A673 (cell line): ENCODE measurements around the gene C10orf143. TPM values are rescaled to one million over a fixed set of nuclear protein-coding genes. Genes with fewer than 3 reads are reported as not detected.
A peak's percentile ranks its signal among the peaks of the same experiment; 100 is the strongest.

ENCODE experiments used
- BruUV-seq: library from RNA; stranded (reverse); fragments of 400-500 nt; replicated peaks from 2 replicates; lab custom pipeline; 2021; lab: Mats Ljungman, UMichigan
- CTCF ChIA-PET: fragments of 300-600 bp; sonication (Branson Sonifier 250); formaldehyde crosslinking; loops from one replicate; lab custom pipeline; 2022; ENCODE audit warnings: antibody characterized with exemption; lab: Charles Lee
- POLR2A ChIA-PET: fragments of 300-600 bp; sonication (Branson Sonifier 250); formaldehyde crosslinking; loops from one replicate; lab custom pipeline; 2022; ENCODE audit warnings: antibody characterized with exemption; ENCODE audit not compliant: low non-redundant PET; lab: Charles Lee
- DNase-seq: peaks from one replicate; pipeline ENCODE4 v3.0.0-alpha.2; 2015; ENCODE audit warnings: low spot score
- H3K27ac ChIP-seq: fragments of 200-600 bp; sonication (generic); 2 replicates; pipeline ENCODE4 v1.5.1; 2016; ENCODE audit warnings: mixed run types, low read depth, mild to moderate bottlenecking, mixed read lengths, antibody characterized with exemption, low read length; ENCODE audit not compliant: poor library complexity, severe bottlenecking
- H3K27me3 ChIP-seq: fragments of 200-600 bp; sonication (generic); replicated peaks from 2 replicates; pipeline ENCODE4 v1.6.1; 2017; ENCODE audit warnings: mixed run types, low read depth, mild to moderate bottlenecking, mixed read lengths, antibody characterized with exemption, low read length; ENCODE audit not compliant: insufficient read depth, poor library complexity
- H3K36me3 ChIP-seq: fragments of 200-600 bp; sonication (generic); 2 replicates; pipeline ENCODE4 v1.6.1; 2016; ENCODE audit warnings: mixed run types, mild to moderate bottlenecking, mixed read lengths, antibody characterized with exemption, low read length; ENCODE audit not compliant: insufficient read depth, poor library complexity, severe bottlenecking
- H3K4me1 ChIP-seq: fragments of 200-600 bp; sonication (generic); 2 replicates; pipeline ENCODE4 v1.6.1; 2017; ENCODE audit warnings: mixed run types, mild to moderate bottlenecking, mixed read lengths, antibody characterized with exemption, low read length; ENCODE audit not compliant: insufficient read depth, poor library complexity, severe bottlenecking
- H3K4me3 ChIP-seq: fragments of 200-600 bp; sonication (generic); 2 replicates; pipeline ENCODE4 v1.5.1; 2016; ENCODE audit warnings: low read depth, mixed run types, mild to moderate bottlenecking, mixed read lengths, low read length; ENCODE audit not compliant: poor library complexity, severe bottlenecking
- H3K9me3 ChIP-seq: fragments of 200-600 bp; sonication (generic); 2 replicates; pipeline ENCODE4 v1.6.1; 2016; ENCODE audit warnings: mixed run types, low read depth, mild to moderate bottlenecking, mixed read lengths, antibody characterized with exemption, low read length; ENCODE audit not compliant: poor library complexity, severe bottlenecking
- EZH2 ChIP-seq: fragments of 200-600 bp; sonication (generic); IDR thresholded peaks from 2 replicates; pipeline ENCODE4 v1.6.1; 2017; ENCODE audit warnings: borderline replicate concordance, low read depth, mild to moderate bottlenecking, mixed read lengths, antibody characterized with exemption, low read length; ENCODE audit not compliant: poor library complexity, severe bottlenecking
- intact Hi-C: fragments of 100-400 bp; cut with micrococcal nuclease; formaldehyde crosslinking; loops from one replicate; pipeline ENCODE4 v1.10.0; 2022; ENCODE audit not compliant: unreplicated experiment
- total RNA-seq: library from RNA; stranded (reverse); gene quantifications from 2 replicates; pipeline ENCODE4 v1.2.3, GENCODE V29; 2021
- TF ChIP-seq, protein P1 (sequence below): fragments of 300-800, 200-600 bp; sonication (generic); conservative IDR thresholded peaks from 2 replicates; pipeline ENCODE4 v1.5.1; 2017; ENCODE audit warnings: low read depth, mild to moderate bottlenecking, antibody characterized with exemption, low read length, moderate library complexity, mixed read lengths

The C10orf143 gene
- total RNA-seq, 1 experiment from 2014 or later = 1.8 TPM

DNA sequence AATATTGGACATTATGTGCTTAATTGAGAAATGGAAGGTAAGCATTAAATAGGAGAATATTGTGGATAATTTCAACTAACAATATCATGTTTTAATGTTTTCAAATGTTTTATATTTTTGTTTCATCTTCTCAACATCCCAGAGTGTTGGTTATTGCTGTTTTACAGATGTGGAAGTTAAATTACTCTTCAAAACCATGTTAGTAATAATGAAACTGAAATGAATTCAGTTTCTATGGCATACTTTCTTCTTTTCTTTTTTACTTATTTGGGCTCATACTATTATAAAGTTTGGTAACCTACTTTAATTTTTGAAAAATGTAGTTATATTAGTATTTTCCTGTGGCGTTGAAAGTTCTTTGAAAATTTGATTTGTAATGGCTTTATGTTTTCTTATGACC, 29.8 kb upstream of the C10orf143 start:
- peaks cover 5% of the 10 kb centered on the region for H3K36me3 ChIP-seq

DNA sequence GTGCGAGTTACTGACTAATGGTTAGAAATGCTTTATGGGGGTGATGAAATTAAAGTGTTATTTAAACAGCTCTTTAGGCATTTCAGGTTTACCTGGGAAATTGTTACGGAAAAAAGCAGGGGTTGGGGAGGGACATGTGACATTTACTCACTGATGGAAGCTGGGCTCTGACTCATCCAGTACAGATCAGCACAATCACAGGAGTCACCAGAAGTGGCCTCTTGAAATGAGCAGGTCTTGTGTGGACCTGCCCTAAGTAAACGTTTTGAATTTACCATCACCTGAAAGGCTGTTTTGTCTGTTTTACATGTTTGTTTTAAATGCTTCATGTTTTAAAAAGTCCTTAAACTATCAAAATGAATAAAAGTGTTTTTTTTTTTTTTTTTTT, 27.8 kb upstream of the C10orf143 start:
- Histone ChIP-seq H3K4me1 (peaks cover 20% of the 10 kb centered on the region), H3K36me3 (peaks cover 5% of the 10 kb centered on the region), H3K9me3 (no peaks in the 10 kb centered on the region), H3K27me3 (no peaks in the 10 kb centered on the region), H3K4me3 (no peak overlapping the region), H3K27ac (no peak overlapping the region)
- DNase-seq = no peak
- ChIA-PET CTCF (no interaction called here), POLR2A (no interaction called here)
- BruUV-seq = no TSS peak
- TF ChIP-seq, protein P1, sequence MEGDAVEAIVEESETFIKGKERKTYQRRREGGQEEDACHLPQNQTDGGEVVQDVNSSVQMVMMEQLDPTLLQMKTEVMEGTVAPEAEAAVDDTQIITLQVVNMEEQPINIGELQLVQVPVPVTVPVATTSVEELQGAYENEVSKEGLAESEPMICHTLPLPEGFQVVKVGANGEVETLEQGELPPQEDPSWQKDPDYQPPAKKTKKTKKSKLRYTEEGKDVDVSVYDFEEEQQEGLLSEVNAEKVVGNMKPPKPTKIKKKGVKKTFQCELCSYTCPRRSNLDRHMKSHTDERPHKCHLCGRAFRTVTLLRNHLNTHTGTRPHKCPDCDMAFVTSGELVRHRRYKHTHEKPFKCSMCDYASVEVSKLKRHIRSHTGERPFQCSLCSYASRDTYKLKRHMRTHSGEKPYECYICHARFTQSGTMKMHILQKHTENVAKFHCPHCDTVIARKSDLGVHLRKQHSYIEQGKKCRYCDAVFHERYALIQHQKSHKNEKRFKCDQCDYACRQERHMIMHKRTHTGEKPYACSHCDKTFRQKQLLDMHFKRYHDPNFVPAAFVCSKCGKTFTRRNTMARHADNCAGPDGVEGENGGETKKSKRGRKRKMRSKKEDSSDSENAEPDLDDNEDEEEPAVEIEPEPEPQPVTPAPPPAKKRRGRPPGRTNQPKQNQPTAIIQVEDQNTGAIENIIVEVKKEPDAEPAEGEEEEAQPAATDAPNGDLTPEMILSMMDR = no peak
- TF ChIP-seq EZH2 = no peak
- intact Hi-C loops = no loop called here

More for the DNA sequence above, 29.8 kb upstream of the C10orf143 start:
- CTCF ChIA-PET = no interaction called here
- BruUV-seq = no TSS peak
- no peaks in the 10 kb centered on the region for H3K9me3 ChIP-seq
- H3K27me3 ChIP-seq = no peaks in the 10 kb centered on the region
- POLR2A ChIA-PET = no interaction called here
- peaks cover 20% of the 10 kb centered on the region for H3K4me1 ChIP-seq
- H3K4me3 ChIP-seq = no peak overlapping the region
- intact Hi-C loops = no loop called here
- H3K27ac ChIP-seq = no peak overlapping the region
- DNase-seq = no peak
- no peak for TF ChIP-seq EZH2
- TF ChIP-seq, protein P1 = no peak

DNA sequence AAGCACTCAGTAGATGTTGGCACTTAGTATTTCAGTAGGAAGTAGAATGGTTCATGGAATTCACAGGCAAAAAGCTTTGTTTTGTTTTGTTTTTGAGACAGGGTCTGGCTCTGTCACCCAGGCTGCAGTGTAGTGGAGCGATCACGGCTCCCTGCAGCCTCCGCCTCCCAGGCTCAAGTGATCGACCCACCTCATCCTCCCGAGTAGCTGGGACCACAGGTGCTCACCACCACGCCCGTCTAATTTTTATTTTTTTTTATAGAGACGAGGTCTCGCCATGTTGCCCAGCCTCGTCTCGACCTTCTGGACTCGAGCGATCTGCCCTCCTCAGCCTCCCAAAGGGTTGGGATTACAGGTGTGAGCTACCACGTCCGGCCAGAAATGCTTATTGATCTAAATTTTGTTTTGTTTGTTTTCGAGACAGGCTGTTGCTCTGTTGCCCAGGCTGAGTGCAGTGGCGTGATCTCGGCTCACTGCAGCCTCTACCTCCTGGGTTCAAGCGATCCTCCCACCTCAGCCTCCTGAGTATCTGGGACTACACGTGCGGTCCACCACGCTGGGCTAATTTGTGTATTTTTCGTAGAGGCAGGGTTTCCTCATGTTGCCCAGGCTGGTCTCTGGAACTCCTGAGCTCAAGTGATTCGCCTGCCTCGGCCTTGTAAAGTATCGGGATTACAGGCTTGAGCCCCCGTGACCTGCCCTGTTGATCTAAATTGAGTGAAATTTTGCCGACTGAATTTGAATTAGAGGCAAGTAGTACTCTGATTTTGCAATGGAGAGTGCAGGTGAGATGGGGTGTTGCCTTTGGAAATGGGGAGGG, 27.2 kb upstream of the C10orf143 start:
- H3K4me3 ChIP-seq = peak overlapping the region; percentile 99
- POLR2A ChIA-PET = interaction anchor here (0.6 kb wide), 1 partner anchor 1016 kb away, joined by 3 read pairs; no protein-coding TSS in a partner anchor
- CTCF ChIA-PET = interaction anchor here (0.8 kb wide), 1 partner anchor 28 kb away, joined by 4 read pairs; no protein-coding TSS in a partner anchor
- H3K27ac ChIP-seq = no peak overlapping the region
- H3K9me3 ChIP-seq = no peaks in the 10 kb centered on the region
- intact Hi-C loops = no loop called here
- peaks cover 20% of the 10 kb centered on the region for H3K4me1 ChIP-seq
- no TSS peak for BruUV-seq
- DNase-seq = no peak
- H3K36me3 ChIP-seq = peaks cover 5% of the 10 kb centered on the region
- TF ChIP-seq EZH2 = no peak
- TF ChIP-seq, protein P1 = no peak
- no peaks in the 10 kb centered on the region for H3K27me3 ChIP-seq
